Fibroblast of lung (primary cell): ENCODE results near the gene MBNL2. TPM values are rescaled to one million over a fixed set of nuclear protein-coding genes. Genes with fewer than 3 reads are reported as not detected.

ENCODE experiments used
- DNase-seq, 2 donors: peaks; one replicate each; pipeline versions ENCODE4 v3.0.0 to v3.0.0-alpha.2; 2010; ENCODE audit warnings: low read depth in 2 of 2
- H2AFZ ChIP-seq: 2 replicates; pipeline ENCODE4 v1.5.1; 2012; ENCODE audit warnings: low read length, control low read depth, inconsistent platforms
- H3K27ac ChIP-seq: 2 replicates; pipeline ENCODE4 v1.5.1; 2011; ENCODE audit warnings: low read length, control low read depth; ENCODE audit not compliant: insufficient read depth
- H3K27me3 ChIP-seq: 2 replicates; pipeline ENCODE4 v1.5.1; 2011; ENCODE audit warnings: mild to moderate bottlenecking, low read length; ENCODE audit not compliant: control insufficient read depth, insufficient read depth
- H3K36me3 ChIP-seq: 2 replicates; pipeline ENCODE4 v1.5.1; 2011; ENCODE audit warnings: low read length; ENCODE audit not compliant: control insufficient read depth, insufficient read depth
- H3K4me1 ChIP-seq: 2 replicates; pipeline ENCODE4 v1.5.1; 2011; ENCODE audit warnings: low read length; ENCODE audit not compliant: control insufficient read depth, insufficient read depth; ENCODE audit errors: extremely low read depth
- H3K4me2 ChIP-seq: 2 replicates; pipeline ENCODE4 v1.5.1; 2011; ENCODE audit warnings: low read length, control low read depth; ENCODE audit not compliant: insufficient read depth; ENCODE audit errors: extremely low read depth
- H3K4me3 ChIP-seq, 4 experiments: fragments of 200-600 bp in 1 of 4; sonication (generic) in 1 of 4; replicated peaks in 1 of 4; 2 replicates each; pipeline ENCODE4 v1.5.1; 2011 to 2016; ENCODE audit warnings: low read length in 4 of 4, low read depth in 3 of 4, mild to moderate bottlenecking in 3 of 4, control low read depth in 2 of 4, inconsistent platforms in 1 of 4, mixed read lengths in 1 of 4; ENCODE audit not compliant: insufficient read depth in 1 of 4; ENCODE audit errors: control extremely low read depth in 1 of 4
- H3K79me2 ChIP-seq: 2 replicates; pipeline ENCODE4 v1.5.1; 2012; ENCODE audit warnings: mild to moderate bottlenecking, low read length, inconsistent platforms; ENCODE audit not compliant: control insufficient read depth, insufficient read depth
- H3K9ac ChIP-seq: 2 replicates; pipeline ENCODE4 v1.5.1; 2011; ENCODE audit warnings: mild to moderate bottlenecking, low read length, control low read depth; ENCODE audit not compliant: insufficient read depth
- H3K9me3 ChIP-seq: 2 replicates; pipeline ENCODE4 v1.5.1; 2012; ENCODE audit warnings: low read depth, low read length; ENCODE audit not compliant: control insufficient read depth, insufficient read depth
- H4K20me1 ChIP-seq: 2 replicates; pipeline ENCODE4 v1.5.1; 2011; ENCODE audit warnings: low read length; ENCODE audit not compliant: control insufficient read depth, insufficient read depth; ENCODE audit errors: extremely low read depth
- CTCF ChIP-seq, 2 donors: IDR thresholded peaks in 1 of 2; conservative IDR thresholded peaks in 1 of 2; 1 replicate in 1 of 2; 2 replicates in 1 of 2; pipeline ENCODE4 v1.5.1; 2011 to 2012; ENCODE audit warnings: low read length in 2 of 2, control low read depth in 1 of 2, inconsistent platforms in 1 of 2, low read depth in 1 of 2, mild to moderate bottlenecking in 1 of 2
- EZH2 ChIP-seq: IDR thresholded peaks from 2 replicates; pipeline ENCODE4 v1.5.1; 2012; ENCODE audit warnings: low read length, control low read depth, mild to moderate bottlenecking; ENCODE audit errors: missing control alignments
- polyA plus RNA-seq, 2 donors: library from polyadenylated mRNA; depleted of rRNA in 1 of 2; stranded (reverse) in 1 of 2; unstranded in 1 of 2; fragments of >200 nt; gene quantifications; 2 replicates each; pipeline ENCODE4 v1.2.1, GENCODE V29; 2011 to 2012; ENCODE audit warnings: missing spikeins in 1 of 2
- total RNA-seq: library from RNA; depleted of rRNA; stranded (reverse); fragments of >200 nt; gene quantifications from 2 replicates; pipeline ENCODE4 v1.2.1, GENCODE V29; 2014

Gene MBNL2
- total and polyA plus RNA-seq, 2 donors (not counting 1 experiment from before 2014, with no cell fraction given) = 48.9 to 61.1 TPM

- H3K9me3 ChIP-seq = no peaks in the 10 kb centered on the region
- no peak overlapping the region for H3K9ac ChIP-seq
- H3K4me2 ChIP-seq = no peak overlapping the region
- H3K27ac ChIP-seq = no peak overlapping the region
- no peak for DNase-seq
- peaks cover 74% of the 10 kb centered on the region for H3K79me2 ChIP-seq
- H4K20me1 ChIP-seq = no peaks in the 10 kb centered on the region
- TF ChIP-seq CTCF (conservative IDR thresholded peaks at IDR 0.05 in 1 of 2, IDR thresholded peaks at IDR 0.05 in 1 of 2; ENCODE audit: low read depth in 1 of 2, low read length in 2 of 2) = no peak
- no peak for TF ChIP-seq EZH2
- peaks cover 15% of the 10 kb centered on the region for H3K4me1 ChIP-seq
- no peaks in the 10 kb centered on the region for H3K27me3 ChIP-seq
- H2AFZ ChIP-seq = no peak overlapping the region
- H3K36me3 ChIP-seq = no peaks in the 10 kb centered on the region
- no peak overlapping the region for H3K4me3 ChIP-seq
These were observed 20.8 kb downstream of the MBNL2 start for GRCh38 chr13:97242755-97243497.

GRCh38 chr13:97243915-97244781 is 22.0 kb downstream of the MBNL2 start:
- Histone ChIP-seq H3K4me3 (no peak overlapping the region), H3K9me3 (no peaks in the 10 kb centered on the region), H4K20me1 (no peaks in the 10 kb centered on the region), H3K27ac (peak overlapping the region; percentile 40), H2AFZ (no peak overlapping the region), H3K79me2 (peaks cover 79% of the 10 kb centered on the region), H3K9ac (no peak overlapping the region), H3K27me3 (no peaks in the 10 kb centered on the region), H3K4me1 (peaks cover 18% of the 10 kb centered on the region), H3K36me3 (no peaks in the 10 kb centered on the region), H3K4me2 (peak overlapping the region; percentile 20)
- TF ChIP-seq CTCF (conservative IDR thresholded peaks at IDR 0.05 in 1 of 2, IDR thresholded peaks at IDR 0.05 in 1 of 2; ENCODE audit: low read depth in 1 of 2, low read length in 2 of 2) (no peak), EZH2 (no peak)
- no peak for DNase-seq

GRCh38 chr13:97245011-97245410 is 22.9 kb downstream of the MBNL2 start:
- Histone ChIP-seq H3K27ac (no peak overlapping the region), H3K79me2 (peaks cover 76% of the 10 kb centered on the region)
- DNase-seq = no peak

More at GRCh38 chr13:97245011-97245410, 22.9 kb downstream of the MBNL2 start:
- H3K4me2 ChIP-seq = no peak overlapping the region
- H3K9ac ChIP-seq = no peak overlapping the region
- H2AFZ ChIP-seq = no peak overlapping the region
- H3K4me1 ChIP-seq = peaks cover 14% of the 10 kb centered on the region
- TF ChIP-seq CTCF (conservative IDR thresholded peaks at IDR 0.05 in 1 of 2, IDR thresholded peaks at IDR 0.05 in 1 of 2; ENCODE audit: low read depth in 1 of 2, low read length in 2 of 2) = no peak
- TF ChIP-seq EZH2 = no peak
- H3K27me3 ChIP-seq = no peaks in the 10 kb centered on the region
- H3K4me3 ChIP-seq = no peak overlapping the region
- H3K36me3 ChIP-seq = no peaks in the 10 kb centered on the region
- H3K9me3 ChIP-seq = no peaks in the 10 kb centered on the region
- H4K20me1 ChIP-seq = no peaks in the 10 kb centered on the region
